HepG2 (cell line): ENCODE measurements around the gene RARG. TPM values are rescaled to one million over a fixed set of nuclear protein-coding genes. Genes with fewer than 3 reads are reported as not detected.

ENCODE experiments used
- ASH2L ChIP-seq: fragments of 300-600, 200-600 bp; sonication (generic); IDR thresholded peaks from 2 replicates; pipeline ENCODE4 v1.7.0; 2017; ENCODE audit warnings: low read depth, mild to moderate bottlenecking, moderate library complexity, mixed read lengths, low read length; ENCODE audit not compliant: insufficient read length
- HOXA9 ChIP-seq: sonication (generic); formaldehyde crosslinking; IDR thresholded peaks from 2 replicates; pipeline ENCODE4 v1.8.1; 2022; ENCODE audit warnings: missing genetic modification reagents, mild to moderate bottlenecking, moderate library complexity, borderline replicate concordance
- NR0B2 ChIP-seq: sonication (generic); formaldehyde crosslinking; IDR thresholded peaks from 2 replicates; pipeline ENCODE4 v1.4.0; 2020; ENCODE audit warnings: mild to moderate bottlenecking, missing genetic modification reagents
- NR1H2 ChIP-seq: sonication (generic); formaldehyde crosslinking; IDR thresholded peaks from 2 replicates; pipeline ENCODE4 v1.8.1; 2022; ENCODE audit warnings: low read depth, missing genetic modification reagents, borderline replicate concordance
- PBX3 ChIP-seq: sonication (generic); formaldehyde crosslinking; IDR thresholded peaks from 2 replicates; pipeline ENCODE4 v1.8.1; 2023; ENCODE audit warnings: missing genetic modification reagents, inconsistent platforms, borderline replicate concordance
- PPARG ChIP-seq: conservative IDR thresholded peaks from 2 replicates; pipeline ENCODE4 v1.6.1; 2016; ENCODE audit warnings: missing biosample characterization, missing genetic modification reagents
- TRIM24 ChIP-seq: sonication (generic); formaldehyde crosslinking; IDR thresholded peaks from 2 replicates; pipeline ENCODE4 v1.8.0; 2022; ENCODE audit warnings: mild to moderate bottlenecking, missing genetic modification reagents
- ZBTB7B ChIP-seq: sonication (generic); formaldehyde crosslinking; IDR thresholded peaks from 2 replicates; pipeline ENCODE4 v1.4.0; 2020; ENCODE audit warnings: missing genetic modification reagents
- ZFP1 ChIP-seq: IDR thresholded peaks from 2 replicates; pipeline ENCODE4 v1.6.1; 2016
- ZFP37 ChIP-seq: sonication (generic); formaldehyde crosslinking; IDR thresholded peaks from 2 replicates; pipeline ENCODE4 v1.4.0; 2020; ENCODE audit warnings: missing genetic modification reagents, borderline replicate concordance
- ZFY ChIP-seq: sonication (generic); formaldehyde crosslinking; IDR thresholded peaks from 2 replicates; pipeline ENCODE4 v1.4.0; 2020; ENCODE audit warnings: missing genetic modification reagents
- ZMAT3 ChIP-seq: sonication (generic); formaldehyde crosslinking; conservative IDR thresholded peaks from 2 replicates; pipeline ENCODE4 v1.7.0; 2021; ENCODE audit warnings: missing genetic modification reagents
- ZNF382 ChIP-seq: sonication (generic); formaldehyde crosslinking; IDR thresholded peaks from 2 replicates; pipeline ENCODE4 v1.5.0; 2020; ENCODE audit warnings: missing genetic modification reagents, mild to moderate bottlenecking, borderline replicate concordance
- ZNF891 ChIP-seq: sonication (generic); formaldehyde crosslinking; IDR thresholded peaks from 2 replicates; pipeline ENCODE4 v1.5.0; 2020; ENCODE audit warnings: mild to moderate bottlenecking, missing genetic modification reagents
- polyA plus RNA-seq, 8 experiments: library from polyadenylated mRNA; depleted of rRNA in 3 of 8; stranded (reverse) in 7 of 8; unstranded in 1 of 8; fragments of >200 nt; fragmentation: Illumina TruSeq in 4 of 8; extraction: Trizol in 4 of 8; gene quantifications; 2 replicates each; pipeline versions ENCODE4 v1.2.1 to v1.2.3, GENCODE V29; 2011 to 2016; ENCODE audit warnings: low read depth in 4 of 8, missing spikeins in 1 of 8, mixed read lengths in 1 of 8; ENCODE audit not compliant: insufficient read depth in 1 of 8
- total RNA-seq, 5 experiments: library from RNA; depleted of rRNA; stranded (reverse); fragments of >200 nt; fragmentation: Illumina TruSeq; extraction: Trizol; gene quantifications; 2 replicates each; pipeline ENCODE4 v1.2.3, GENCODE V29; 2016; ENCODE audit warnings: low read depth in 1 of 5
- TF ChIP-seq, protein P1 (sequence below): sonication (generic); formaldehyde crosslinking; conservative IDR thresholded peaks from 2 replicates; pipeline ENCODE4 v1.4.0; 2020; ENCODE audit warnings: missing genetic modification reagents
- TF ChIP-seq, protein P2 (sequence below): sonication (generic); formaldehyde crosslinking; IDR thresholded peaks from 2 replicates; pipeline ENCODE4 v1.5.1; 2020; ENCODE audit warnings: mild to moderate bottlenecking, missing genetic modification reagents, moderate library complexity
- TF ChIP-seq, protein P3 (sequence below): fragments of 450-650 bp; IDR thresholded peaks from 2 replicates; pipeline ENCODE4 v1.6.1; 2017
- TF ChIP-seq, protein P4 (sequence below): sonication (generic); formaldehyde crosslinking; IDR thresholded peaks from 2 replicates; pipeline ENCODE4 v1.4.0; 2020; ENCODE audit warnings: missing genetic modification reagents

Gene RARG
- total and polyA plus RNA-seq, 2 of the 13 experiments (the other 11 are each of a cell fraction or from before 2014, with no cell fraction given), result 0.77 to 1.5 TPM

DNA sequence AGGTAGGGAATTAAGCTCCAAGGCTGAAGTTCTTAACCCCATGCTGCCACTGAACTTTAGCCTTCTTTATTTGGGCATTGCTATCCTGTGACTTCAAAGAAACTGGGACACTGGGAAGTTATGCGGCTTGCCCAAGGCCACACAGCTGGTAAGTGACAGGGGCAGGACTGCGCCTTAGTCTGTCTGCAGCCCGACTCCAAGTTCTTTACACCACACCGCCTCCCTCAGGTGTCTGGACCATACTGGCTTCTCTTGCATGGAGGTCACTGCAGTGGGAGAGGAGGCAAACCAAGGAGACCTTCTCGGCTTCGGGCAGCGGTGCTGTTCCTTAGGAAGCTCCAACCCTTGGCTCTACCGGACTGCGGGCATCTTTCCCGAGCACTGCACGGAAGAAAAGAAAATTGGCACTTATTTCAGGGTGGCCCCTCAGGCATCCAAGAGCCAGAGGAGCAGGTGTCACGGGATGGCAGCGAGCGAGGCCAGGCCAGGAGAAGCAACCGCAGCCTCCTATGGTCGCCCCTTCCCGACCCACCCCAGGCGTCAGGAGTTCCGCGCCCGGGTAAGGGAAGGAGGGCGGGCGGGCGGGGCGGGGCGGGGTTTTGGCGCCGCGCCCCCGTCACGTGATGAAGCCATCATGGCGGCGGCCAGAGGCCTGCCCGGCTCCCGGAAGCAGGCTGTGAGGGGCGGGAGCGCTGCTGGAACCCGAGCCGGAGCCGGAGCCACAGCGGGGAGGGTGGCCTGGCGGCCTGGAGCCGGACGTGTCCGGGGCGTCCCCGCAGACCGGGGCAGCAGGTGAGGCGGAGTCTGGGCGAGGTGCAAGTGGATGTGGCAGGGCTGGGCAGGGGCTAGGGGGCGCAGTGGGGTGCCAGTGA lies 19.7 kb upstream of the RARG start (continued):
- TF ChIP-seq ZFY (CRISPR knock-in tag) (peak; percentile 91), ZNF382 (no peak), ZNF891 (no peak), NR1H2 (0 out of 2 replicates have a peak, but pooled peaks have one; percentile 64), TRIM24 (no peak), ZFP37 (0 out of 2 replicates have a peak, but pooled peaks have one; percentile 8), HOXA9 (CRISPR knock-in tag) (0 out of 2 replicates have a peak, but pooled peaks have one; percentile 30), PBX3 (no peak), ZFP1 (CRISPR knock-in tag) (no peak), ASH2L (peak; percentile 56), ZBTB7B (no peak; the same call in 1 of the 2 replicates), NR0B2 (CRISPR knock-in tag) (no peak), PPARG (peak; percentile 76), ZMAT3 (CRISPR knock-in tag) (0 out of 2 replicates have a peak, but pooled peaks have one; percentile 16)
- TF ChIP-seq, protein P1, sequence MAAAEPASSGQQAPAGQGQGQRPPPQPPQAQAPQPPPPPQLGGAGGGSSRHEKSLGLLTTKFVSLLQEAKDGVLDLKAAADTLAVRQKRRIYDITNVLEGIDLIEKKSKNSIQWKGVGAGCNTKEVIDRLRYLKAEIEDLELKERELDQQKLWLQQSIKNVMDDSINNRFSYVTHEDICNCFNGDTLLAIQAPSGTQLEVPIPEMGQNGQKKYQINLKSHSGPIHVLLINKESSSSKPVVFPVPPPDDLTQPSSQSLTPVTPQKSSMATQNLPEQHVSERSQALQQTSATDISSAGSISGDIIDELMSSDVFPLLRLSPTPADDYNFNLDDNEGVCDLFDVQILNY (CRISPR knock-in tag), result peak; percentile 40; the same call in 1 of the 2 replicates
- TF ChIP-seq, protein P2, sequence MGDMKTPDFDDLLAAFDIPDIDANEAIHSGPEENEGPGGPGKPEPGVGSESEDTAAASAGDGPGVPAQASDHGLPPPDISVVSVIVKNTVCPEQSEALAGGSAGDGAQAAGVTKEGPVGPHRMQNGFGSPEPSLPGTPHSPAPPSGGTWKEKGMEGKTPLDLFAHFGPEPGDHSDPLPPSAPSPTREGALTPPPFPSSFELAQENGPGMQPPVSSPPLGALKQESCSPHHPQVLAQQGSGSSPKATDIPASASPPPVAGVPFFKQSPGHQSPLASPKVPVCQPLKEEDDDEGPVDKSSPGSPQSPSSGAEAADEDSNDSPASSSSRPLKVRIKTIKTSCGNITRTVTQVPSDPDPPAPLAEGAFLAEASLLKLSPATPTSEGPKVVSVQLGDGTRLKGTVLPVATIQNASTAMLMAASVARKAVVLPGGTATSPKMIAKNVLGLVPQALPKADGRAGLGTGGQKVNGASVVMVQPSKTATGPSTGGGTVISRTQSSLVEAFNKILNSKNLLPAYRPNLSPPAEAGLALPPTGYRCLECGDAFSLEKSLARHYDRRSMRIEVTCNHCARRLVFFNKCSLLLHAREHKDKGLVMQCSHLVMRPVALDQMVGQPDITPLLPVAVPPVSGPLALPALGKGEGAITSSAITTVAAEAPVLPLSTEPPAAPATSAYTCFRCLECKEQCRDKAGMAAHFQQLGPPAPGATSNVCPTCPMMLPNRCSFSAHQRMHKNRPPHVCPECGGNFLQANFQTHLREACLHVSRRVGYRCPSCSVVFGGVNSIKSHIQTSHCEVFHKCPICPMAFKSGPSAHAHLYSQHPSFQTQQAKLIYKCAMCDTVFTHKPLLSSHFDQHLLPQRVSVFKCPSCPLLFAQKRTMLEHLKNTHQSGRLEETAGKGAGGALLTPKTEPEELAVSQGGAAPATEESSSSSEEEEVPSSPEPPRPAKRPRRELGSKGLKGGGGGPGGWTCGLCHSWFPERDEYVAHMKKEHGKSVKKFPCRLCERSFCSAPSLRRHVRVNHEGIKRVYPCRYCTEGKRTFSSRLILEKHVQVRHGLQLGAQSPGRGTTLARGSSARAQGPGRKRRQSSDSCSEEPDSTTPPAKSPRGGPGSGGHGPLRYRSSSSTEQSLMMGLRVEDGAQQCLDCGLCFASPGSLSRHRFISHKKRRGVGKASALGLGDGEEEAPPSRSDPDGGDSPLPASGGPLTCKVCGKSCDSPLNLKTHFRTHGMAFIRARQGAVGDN (CRISPR knock-in tag), result peak; percentile 83
- TF ChIP-seq, protein P3, sequence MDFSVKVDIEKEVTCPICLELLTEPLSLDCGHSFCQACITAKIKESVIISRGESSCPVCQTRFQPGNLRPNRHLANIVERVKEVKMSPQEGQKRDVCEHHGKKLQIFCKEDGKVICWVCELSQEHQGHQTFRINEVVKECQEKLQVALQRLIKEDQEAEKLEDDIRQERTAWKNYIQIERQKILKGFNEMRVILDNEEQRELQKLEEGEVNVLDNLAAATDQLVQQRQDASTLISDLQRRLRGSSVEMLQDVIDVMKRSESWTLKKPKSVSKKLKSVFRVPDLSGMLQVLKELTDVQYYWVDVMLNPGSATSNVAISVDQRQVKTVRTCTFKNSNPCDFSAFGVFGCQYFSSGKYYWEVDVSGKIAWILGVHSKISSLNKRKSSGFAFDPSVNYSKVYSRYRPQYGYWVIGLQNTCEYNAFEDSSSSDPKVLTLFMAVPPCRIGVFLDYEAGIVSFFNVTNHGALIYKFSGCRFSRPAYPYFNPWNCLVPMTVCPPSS, result no peak
- TF ChIP-seq, protein P4, sequence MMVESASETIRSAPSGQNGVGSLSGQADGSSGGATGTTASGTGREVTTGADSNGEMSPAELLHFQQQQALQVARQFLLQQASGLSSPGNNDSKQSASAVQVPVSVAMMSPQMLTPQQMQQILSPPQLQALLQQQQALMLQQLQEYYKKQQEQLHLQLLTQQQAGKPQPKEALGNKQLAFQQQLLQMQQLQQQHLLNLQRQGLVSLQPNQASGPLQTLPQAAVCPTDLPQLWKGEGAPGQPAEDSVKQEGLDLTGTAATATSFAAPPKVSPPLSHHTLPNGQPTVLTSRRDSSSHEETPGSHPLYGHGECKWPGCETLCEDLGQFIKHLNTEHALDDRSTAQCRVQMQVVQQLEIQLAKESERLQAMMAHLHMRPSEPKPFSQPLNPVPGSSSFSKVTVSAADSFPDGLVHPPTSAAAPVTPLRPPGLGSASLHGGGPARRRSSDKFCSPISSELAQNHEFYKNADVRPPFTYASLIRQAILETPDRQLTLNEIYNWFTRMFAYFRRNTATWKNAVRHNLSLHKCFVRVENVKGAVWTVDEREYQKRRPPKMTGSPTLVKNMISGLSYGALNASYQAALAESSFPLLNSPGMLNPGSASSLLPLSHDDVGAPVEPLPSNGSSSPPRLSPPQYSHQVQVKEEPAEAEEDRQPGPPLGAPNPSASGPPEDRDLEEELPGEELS (CRISPR knock-in tag), result no peak; the same call in 1 of the 2 replicates
